Gastrocnemius medialis (tissue), 4 donors: ENCODE results near the gene MYO1D.

Experiments
- CTCF ChIP-seq, 5 experiments: fragments of 450-650 bp in 3 of 5; fragments of 200-600 bp in 2 of 5; sonication (generic) in 2 of 5; IDR thresholded peaks in 4 of 5; conservative IDR thresholded peaks in 1 of 5; 1 replicate in 4 of 5; 2 replicates in 1 of 5; pipeline ENCODE4 v1.5.1; 2016 to 2019; ENCODE audit warnings: antibody characterized with exemption in 5 of 5, mild to moderate bottlenecking in 3 of 5, moderate library complexity in 3 of 5
- POLR2A ChIP-seq, 2 donors: fragments of 450-650 bp; IDR thresholded peaks; one replicate each; pipeline ENCODE4 v1.6.1; 2017; ENCODE audit warnings: antibody characterized with exemption in 2 of 2, mild to moderate bottlenecking in 2 of 2, moderate library complexity in 2 of 2

- no peak for TF ChIP-seq CTCF (IDR thresholded peaks at IDR 0.05 in 4 of 5, conservative IDR thresholded peaks at IDR 0.05 in 1 of 5)
- TF ChIP-seq POLR2A (IDR thresholded peaks at IDR 0.05) = no peak
Observed at GRCh38 chr17:32517982-32518381, 358.9 kb downstream of the MYO1D start.
